ENCODE data around the gene RARG.

GRCh38 chr12:53234271-53234914 lies 2.4 kb upstream of the RARG start:
- no peak for TF ChIP-seq TAF1 (IDR thresholded peaks at IDR 0.05; ENCODE audit: low read depth, low read length)
- TF ChIP-seq CTCF (IDR thresholded peaks at IDR 0.05; ENCODE audit: control extremely low read depth in 1 of 3, insufficient read depth in 1 of 3, low read depth in 1 of 3, low read length in 3 of 3) = no peak
- no peak for TF ChIP-seq CBX8 (IDR thresholded peaks at IDR 0.05; ENCODE audit: borderline replicate concordance, low read depth, low read length)
- TF ChIP-seq MAX (IDR thresholded peaks at IDR 0.05) = no peak
- TF ChIP-seq RAD21 (IDR thresholded peaks at IDR 0.05 in 1 of 2, conservative IDR thresholded peaks at IDR 0.05 in 1 of 2; ENCODE audit: low read depth in 2 of 2, low read length in 2 of 2) = no peak
- TF ChIP-seq CEBPB (IDR thresholded peaks at IDR 0.05; ENCODE audit: low read depth, low read length) = no peak
- TF ChIP-seq SIN3A (conservative IDR thresholded peaks at IDR 0.05 in 1 of 2, IDR thresholded peaks at IDR 0.05 in 1 of 2; ENCODE audit: low read depth in 1 of 2, low read length in 2 of 2) = no peak
- TF ChIP-seq POLR2A (IDR thresholded peaks at IDR 0.05; ENCODE audit: control extremely low read depth in 1 of 2, low read depth in 2 of 2, low read length in 2 of 2) = no peak
- TF ChIP-seq USF2 (IDR thresholded peaks at IDR 0.05; ENCODE audit: low read length) = no peak
- TF ChIP-seq EP300 (IDR thresholded peaks at IDR 0.05; ENCODE audit: borderline replicate concordance in 1 of 2, low read depth in 2 of 2, low read length in 2 of 2) = no peak
- TF ChIP-seq RBBP5 (IDR thresholded peaks at IDR 0.05; ENCODE audit: borderline replicate concordance, low read depth, low read length) = no peak
- TF ChIP-seq JUND (IDR thresholded peaks at IDR 0.05; ENCODE audit: low read length) = no peak
